Glutamatergic neuron (in vitro differentiated cells): ENCODE data around the gene PDE8B. TPM values are rescaled to one million over a fixed set of nuclear protein-coding genes. Genes with fewer than 3 reads are reported as not detected.

Experiments used
- DNase-seq: peaks from one replicate; pipeline ENCODE4 v3.0.0; 2022
- H3K27ac Mint-ChIP-seq: one replicate; pipeline ENCODE4 v1.8.0; 2020; ENCODE audit warnings: mild to moderate bottlenecking, mixed read lengths, inconsistent platforms; ENCODE audit not compliant: unreplicated experiment
- H3K27me3 Mint-ChIP-seq: one replicate; pipeline ENCODE4 v1.8.0; 2020; ENCODE audit warnings: mild to moderate bottlenecking, moderate library complexity, mixed read lengths, inconsistent platforms; ENCODE audit not compliant: unreplicated experiment
- H3K36me3 Mint-ChIP-seq: one replicate; pipeline ENCODE4 v1.8.0; 2020; ENCODE audit warnings: mild to moderate bottlenecking, mixed read lengths, inconsistent platforms; ENCODE audit not compliant: unreplicated experiment
- H3K4me1 Mint-ChIP-seq: one replicate; pipeline ENCODE4 v1.8.0; 2020; ENCODE audit warnings: mild to moderate bottlenecking, low read depth, mixed read lengths, inconsistent platforms; ENCODE audit not compliant: unreplicated experiment
- H3K4me3 Mint-ChIP-seq: one replicate; pipeline ENCODE4 v1.8.0; 2020; ENCODE audit warnings: mild to moderate bottlenecking, mixed read lengths, inconsistent platforms; ENCODE audit not compliant: unreplicated experiment
- H3K9me3 Mint-ChIP-seq: one replicate; pipeline ENCODE4 v1.8.0; 2020; ENCODE audit warnings: mild to moderate bottlenecking, moderate library complexity, mixed read lengths, inconsistent platforms; ENCODE audit not compliant: unreplicated experiment
- CTCF ChIP-seq: fragments of 200-600 bp; sonication (generic); IDR thresholded peaks from one replicate; pipeline ENCODE4 v1.5.0; 2021; ENCODE audit not compliant: partially characterized antibody, unreplicated experiment
- total RNA-seq: library from RNA; stranded (reverse); fragmentation: NEBNext Ultra II Directional; extraction: Animal tissue kit (Norgen Biotek cat#: 25700); gene quantifications from one replicate; pipeline ENCODE4 v1.2.1, GENCODE V29; 2021; ENCODE audit not compliant: unreplicated experiment

Gene PDE8B
- total RNA-seq, 1 donor from 2014 or later: 1.1 TPM

DNA sequence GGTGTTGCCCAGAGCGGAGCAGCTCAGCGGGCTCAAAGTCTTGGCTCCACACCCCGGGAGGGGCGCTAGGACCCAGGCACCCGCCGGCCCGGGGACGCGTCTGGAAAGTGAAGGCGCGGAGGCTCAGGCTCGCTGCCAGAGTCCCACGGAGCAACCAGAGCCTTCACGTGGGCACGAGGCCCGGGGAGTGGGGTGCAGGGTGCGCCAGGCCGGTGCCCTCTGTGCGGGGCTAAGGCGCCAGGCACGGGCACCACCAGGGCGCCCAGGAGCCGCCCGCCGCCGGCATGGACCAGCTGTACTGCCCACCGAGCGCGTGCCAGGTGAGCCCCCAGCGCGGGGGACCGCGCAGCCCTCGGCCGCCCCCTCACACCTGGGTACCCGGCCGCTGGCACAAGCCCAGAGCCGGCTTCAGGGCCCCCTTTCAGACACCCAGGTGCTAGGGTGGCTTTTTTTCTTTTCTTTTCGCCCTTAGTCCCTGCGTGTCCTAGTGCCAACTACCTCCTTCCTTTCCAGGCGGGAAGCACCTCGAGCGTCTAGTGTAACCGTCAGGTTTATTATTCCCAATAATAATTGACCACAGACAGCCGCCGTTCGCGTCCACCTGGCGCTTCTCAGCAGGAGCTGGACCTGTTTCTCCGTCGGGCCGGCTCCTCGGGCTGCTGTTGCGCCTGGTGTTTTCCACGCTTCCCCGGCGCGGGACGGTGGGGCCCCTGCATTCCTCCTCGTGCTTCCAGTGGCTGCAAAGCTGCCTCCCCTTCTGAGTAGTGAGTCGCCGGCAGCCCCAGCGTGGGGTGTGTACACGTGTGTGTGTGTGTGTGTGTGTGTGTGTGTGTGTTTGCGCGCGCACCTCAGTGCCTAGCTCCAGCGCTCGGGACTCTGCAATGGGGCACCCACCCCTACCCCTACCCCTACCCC is 30.1 kb upstream of the PDE8B start:
- Mint-ChIP-seq H3K4me3 (peak overlapping the region; percentile 78), H3K36me3 (no peaks in the 10 kb centered on the region), H3K27me3 (peaks cover 15% of the 10 kb centered on the region), H3K4me1 (no peaks in the 10 kb centered on the region), H3K27ac (no peak overlapping the region), H3K9me3 (no peaks in the 10 kb centered on the region)
- no peak for TF ChIP-seq CTCF
- peak; percentile 49 for DNase-seq

DNA sequence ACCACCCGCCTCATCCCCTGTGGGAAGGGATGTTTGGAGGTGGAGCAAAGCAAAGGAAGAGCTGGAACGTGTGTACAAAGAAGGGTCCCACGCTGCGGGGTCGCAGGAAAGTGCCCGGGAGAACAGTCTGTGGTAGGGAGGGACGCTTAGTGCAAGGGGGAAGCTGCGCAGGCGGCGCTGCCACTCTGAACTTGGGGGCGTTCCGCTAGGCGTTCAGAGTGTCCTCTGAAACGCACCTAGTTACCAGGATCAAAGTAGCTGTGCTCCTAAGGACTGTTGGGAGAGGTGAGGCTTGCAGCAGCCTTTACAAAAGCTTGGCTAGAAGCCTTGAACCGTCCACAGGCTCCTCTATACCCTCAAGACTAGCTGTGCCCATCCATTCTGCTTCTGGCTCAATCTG is 29.3 kb upstream of the PDE8B start:
- DNase-seq: no peak
- H3K27me3 Mint-ChIP-seq: peaks cover 15% of the 10 kb centered on the region
- H3K4me1 Mint-ChIP-seq: no peaks in the 10 kb centered on the region
- H3K4me3 Mint-ChIP-seq: no peak overlapping the region
- no peaks in the 10 kb centered on the region for H3K9me3 Mint-ChIP-seq
- no peak for TF ChIP-seq CTCF
- H3K36me3 Mint-ChIP-seq: no peaks in the 10 kb centered on the region
- H3K27ac Mint-ChIP-seq: no peak overlapping the region

DNA sequence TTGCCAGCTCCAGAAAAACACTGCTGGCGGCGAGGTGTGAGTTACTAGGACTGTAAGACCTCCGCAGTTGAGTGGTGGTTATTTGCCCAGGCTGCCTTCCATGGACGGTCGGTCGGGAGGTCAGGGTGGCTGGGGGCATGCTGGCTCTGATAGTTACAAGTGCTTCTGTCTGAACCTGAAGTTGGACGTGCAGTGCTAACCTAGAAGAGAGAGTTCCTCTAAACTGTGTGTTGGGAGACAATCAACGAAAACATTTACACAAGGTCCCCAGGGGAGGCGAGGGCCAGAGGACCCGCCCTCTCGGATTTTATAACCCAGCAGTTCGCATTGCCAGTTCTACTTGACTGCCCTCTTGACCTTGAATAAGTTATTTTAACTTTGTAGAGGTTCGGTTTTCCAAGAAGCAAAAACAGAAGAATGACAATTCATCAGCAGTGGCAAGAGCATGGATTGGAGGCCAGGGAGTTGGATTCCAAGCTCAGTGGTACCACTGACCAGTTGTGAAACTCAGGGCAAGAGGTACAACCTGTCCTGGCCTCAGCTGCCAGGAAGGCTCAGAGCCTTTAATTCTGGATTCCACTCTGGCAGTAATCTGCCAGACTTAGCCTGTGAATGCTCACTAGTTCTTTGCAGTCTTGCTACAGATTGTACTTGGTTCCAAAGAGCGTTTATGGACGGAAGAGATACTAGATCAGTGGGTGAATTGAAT is 28.7 kb upstream of the PDE8B start:
- Mint-ChIP-seq H3K4me1 (no peaks in the 10 kb centered on the region), H3K27ac (no peak overlapping the region), H3K9me3 (no peaks in the 10 kb centered on the region), H3K36me3 (no peaks in the 10 kb centered on the region), H3K27me3 (peaks cover 15% of the 10 kb centered on the region), H3K4me3 (no peak overlapping the region)
- no peak for DNase-seq
- TF ChIP-seq CTCF: no peak

- Mint-ChIP-seq H3K4me1 (no peaks in the 10 kb centered on the region), H3K9me3 (no peaks in the 10 kb centered on the region), H3K36me3 (no peaks in the 10 kb centered on the region), H3K27me3 (peaks cover 15% of the 10 kb centered on the region), H3K27ac (no peak overlapping the region), H3K4me3 (no peak overlapping the region)
- no peak for DNase-seq
- no peak for TF ChIP-seq CTCF
These were observed 28.1 kb upstream of the PDE8B start for GRCh38 chr5:77182367-77182766.
